HepG2 (cell line): ENCODE results near the gene COPZ1. TPM values are rescaled to one million over a fixed set of nuclear protein-coding genes. Genes with fewer than 3 reads are reported as not detected.
A peak's percentile ranks its signal among the peaks of the same experiment; 100 is the strongest.

ENCODE experiments used
- ATAC-seq: fragments of 200-7000 bp; cut with Tn5 transposase; 3 replicates; pipeline ENCODE4 v1.9.1; 2020; ENCODE audit warnings: mild to moderate bottlenecking, moderate library complexity
- BruUV-seq: library from RNA; stranded (reverse); fragments of 400-500 nt; replicated peaks from 2 replicates; lab custom pipeline; 2021; lab: Mats Ljungman, UMichigan
- CTCF ChIA-PET: fragments of 300-600 bp; formaldehyde crosslinking; extraction: SDS; loops from one replicate; lab custom pipeline; 2021; ENCODE audit warnings: low total read pairs, inconsistent platforms, low intra/inter-chr PET ratio; lab: Yijun Ruan, JAX
- POLR2A ChIA-PET: fragments of 350-600 bp; sonication (Branson Sonifier 250); formaldehyde crosslinking; loops from one replicate; lab custom pipeline; 2020; ENCODE audit warnings: antibody characterized with exemption, inconsistent platforms; lab: Yijun Ruan, JAX
- DNase-seq: peaks from one replicate; pipeline ENCODE4 v3.0.0-alpha.2; 2015; ENCODE audit warnings: low spot score
- FAIRE-seq: peaks from 3 replicates; lab custom pipeline; 2011; peaks lifted over from hg19 to GRCh38; lab: Jason Lieb, UNC
- H2AFZ ChIP-seq: one replicate; pipeline ENCODE4 v1.6.1; 2011; ENCODE audit warnings: low read length, inconsistent platforms
- H3K27ac ChIP-seq: fragments of 300-600 bp; 3 replicates; pipeline ENCODE4 v1.8.0; 2011; ENCODE audit warnings: mixed run types, mild to moderate bottlenecking, mixed read lengths, low read length, inconsistent platforms; ENCODE audit not compliant: insufficient read depth; ENCODE audit errors: extremely low read length
- H3K27me3 ChIP-seq, 2 experiments: fragments of 200-600 bp in 1 of 2; 2 replicates in 1 of 2; 3 replicates in 1 of 2; pipeline versions ENCODE4 v1.6.0 to v1.8.0; 2011; ENCODE audit warnings: low read length in 2 of 2, mild to moderate bottlenecking in 2 of 2, moderate library complexity in 2 of 2, inconsistent platforms in 1 of 2; ENCODE audit not compliant: insufficient read depth in 2 of 2, control insufficient read depth in 1 of 2
- H3K36me3 ChIP-seq, 2 experiments: fragments of 200-600 bp in 1 of 2; replicated peaks in 1 of 2; 2 replicates in 1 of 2; 3 replicates in 1 of 2; pipeline versions ENCODE4 v1.5.1 to v1.8.0; 2011; ENCODE audit warnings: low read length in 2 of 2, inconsistent platforms in 1 of 2; ENCODE audit not compliant: insufficient read depth in 2 of 2, control insufficient read depth in 1 of 2
- H3K4me1 ChIP-seq: 2 replicates; pipeline ENCODE4 v1.5.1; 2012; ENCODE audit warnings: low read length, inconsistent platforms; ENCODE audit not compliant: insufficient read depth
- H3K4me2 ChIP-seq: 2 replicates; pipeline ENCODE4 v1.6.0; 2011; ENCODE audit warnings: low read depth, low read length, inconsistent platforms
- H3K4me3 ChIP-seq, 3 experiments: fragments of 200-600 bp in 1 of 3; sonication (generic), shearing (Covaris generic) in 1 of 3; replicated peaks in 1 of 3; 2 replicates each; pipeline ENCODE4 v1.5.1; 2011 to 2016; ENCODE audit warnings: low read length in 3 of 3, inconsistent platforms in 2 of 3, low read depth in 2 of 3, mild to moderate bottlenecking in 2 of 3, control low read depth in 1 of 3, mixed read lengths in 1 of 3; ENCODE audit not compliant: insufficient read depth in 1 of 3
- H3K79me2 ChIP-seq: one replicate; pipeline ENCODE4 v1.6.1; 2011; ENCODE audit warnings: low read length, inconsistent platforms; ENCODE audit not compliant: insufficient read depth
- H3K9ac ChIP-seq: 2 replicates; pipeline ENCODE4 v1.6.0; 2011; ENCODE audit warnings: mild to moderate bottlenecking, low read depth, low read length, inconsistent platforms; ENCODE audit not compliant: insufficient read depth
- H3K9me3 ChIP-seq: 2 replicates; pipeline ENCODE4 v1.5.1; 2012; ENCODE audit warnings: mild to moderate bottlenecking, low read length
- H4K20me1 ChIP-seq: 2 replicates; pipeline ENCODE4 v1.6.0; 2011; ENCODE audit warnings: inconsistent platforms, mild to moderate bottlenecking, low read length, moderate library complexity; ENCODE audit not compliant: insufficient read depth
- CBFB ChIP-seq: sonication (generic); formaldehyde crosslinking; IDR thresholded peaks from 2 replicates; pipeline ENCODE4 v1.4.0; 2020; ENCODE audit warnings: missing genetic modification reagents
- IKZF4 ChIP-seq: sonication (generic); formaldehyde crosslinking; IDR thresholded peaks from 2 replicates; pipeline ENCODE4 v1.5.1; 2020; ENCODE audit warnings: borderline replicate concordance, mild to moderate bottlenecking, low read depth, missing genetic modification reagents; ENCODE audit errors: not compliant biosample characterization
- IRF2 ChIP-seq: IDR thresholded peaks from 2 replicates; pipeline ENCODE4 v1.6.1; 2018; ENCODE audit warnings: missing genetic modification reagents, missing compliant biosample characterization
- NFE2L1 ChIP-seq: sonication (generic); formaldehyde crosslinking; IDR thresholded peaks from 2 replicates; pipeline ENCODE4 v1.4.0; 2020; ENCODE audit warnings: missing genetic modification reagents, mild to moderate bottlenecking, borderline replicate concordance
- NR2F6 ChIP-seq, 2 experiments: IDR thresholded peaks; 2 replicates each; pipeline ENCODE4 v1.6.1; 2016; ENCODE audit warnings: antibody characterized with exemption in 1 of 2, mild to moderate bottlenecking in 1 of 2
- PTBP1 ChIP-seq: fragments of 200-400 bp; formaldehyde crosslinking; IDR thresholded peaks from 2 replicates; pipeline ENCODE4 v1.6.1; 2018; ENCODE audit warnings: low read length, low read depth; ENCODE audit not compliant: poor library complexity, severe bottlenecking
- RORA ChIP-seq: sonication (generic); formaldehyde crosslinking; IDR thresholded peaks from 2 replicates; pipeline ENCODE4 v1.5.0; 2020; ENCODE audit warnings: mild to moderate bottlenecking, missing genetic modification reagents, moderate library complexity
- ZFP90 ChIP-seq: sonication (generic); formaldehyde crosslinking; IDR thresholded peaks from 2 replicates; pipeline ENCODE4 v1.8.0; 2022; ENCODE audit warnings: missing genetic modification reagents, mild to moderate bottlenecking, inconsistent platforms, borderline replicate concordance
- ZNF264 ChIP-seq: sonication (generic); formaldehyde crosslinking; IDR thresholded peaks from 2 replicates; pipeline ENCODE4 v1.4.0; 2020; ENCODE audit warnings: missing genetic modification reagents
- ZSCAN25 ChIP-seq: sonication (generic); formaldehyde crosslinking; IDR thresholded peaks from 2 replicates; pipeline ENCODE4 v1.8.0; 2022; ENCODE audit warnings: mild to moderate bottlenecking, missing genetic modification reagents
- WGBS: methylation state at CpG from one replicate; pipeline ENCODE4 v1.1.6; 2017; ENCODE audit warnings: low lambda C conversion rate; 5-methylcytosine and 5-hydroxymethylcytosine counted together
- in situ Hi-C: cut with HindIII; loops from 2 replicates; pipeline ENCODE4 v1.10.0; 2017; ENCODE audit warnings: low pct_unique_long_range_greater_than_20kb; ENCODE audit not compliant: extremely low pct_ligation_motif_present
- intact Hi-C: fragments of 100-400 bp; cut with micrococcal nuclease; formaldehyde crosslinking; loops from one replicate; pipeline ENCODE4 v1.10.0; 2022; ENCODE audit not compliant: unreplicated experiment
- polyA plus RNA-seq, 8 experiments: library from polyadenylated mRNA; depleted of rRNA in 3 of 8; stranded (reverse) in 7 of 8; unstranded in 1 of 8; fragments of >200 nt; fragmentation: Illumina TruSeq in 4 of 8; extraction: Trizol in 4 of 8; gene quantifications; 2 replicates each; pipeline versions ENCODE4 v1.2.1 to v1.2.3, GENCODE V29; 2011 to 2016; ENCODE audit warnings: low read depth in 4 of 8, missing spikeins in 1 of 8, mixed read lengths in 1 of 8; ENCODE audit not compliant: insufficient read depth in 1 of 8
- total RNA-seq, 5 experiments: library from RNA; depleted of rRNA; stranded (reverse); fragments of >200 nt; fragmentation: Illumina TruSeq; extraction: Trizol; gene quantifications; 2 replicates each; pipeline ENCODE4 v1.2.3, GENCODE V29; 2016; ENCODE audit warnings: low read depth in 1 of 5
- TF ChIP-seq, protein P1 (sequence below): sonication (generic); formaldehyde crosslinking; conservative IDR thresholded peaks from 2 replicates; pipeline ENCODE4 v1.4.0; 2020; ENCODE audit warnings: mild to moderate bottlenecking, missing genetic modification reagents, moderate library complexity
- TF ChIP-seq, protein P2 (sequence below): sonication (generic); formaldehyde crosslinking; IDR thresholded peaks from 2 replicates; pipeline ENCODE4 v1.4.0; 2020; ENCODE audit warnings: missing genetic modification reagents, borderline replicate concordance
- TF ChIP-seq, protein P3 (sequence below): sonication (generic); formaldehyde crosslinking; IDR thresholded peaks from 2 replicates; pipeline ENCODE4 v1.4.0; 2020; ENCODE audit warnings: missing genetic modification reagents

The COPZ1 gene
- total and polyA plus RNA-seq, 2 of the 13 experiments (the other 11 are each of a cell fraction or from before 2014, with no cell fraction given), result 125 to 184 TPM

DNA sequence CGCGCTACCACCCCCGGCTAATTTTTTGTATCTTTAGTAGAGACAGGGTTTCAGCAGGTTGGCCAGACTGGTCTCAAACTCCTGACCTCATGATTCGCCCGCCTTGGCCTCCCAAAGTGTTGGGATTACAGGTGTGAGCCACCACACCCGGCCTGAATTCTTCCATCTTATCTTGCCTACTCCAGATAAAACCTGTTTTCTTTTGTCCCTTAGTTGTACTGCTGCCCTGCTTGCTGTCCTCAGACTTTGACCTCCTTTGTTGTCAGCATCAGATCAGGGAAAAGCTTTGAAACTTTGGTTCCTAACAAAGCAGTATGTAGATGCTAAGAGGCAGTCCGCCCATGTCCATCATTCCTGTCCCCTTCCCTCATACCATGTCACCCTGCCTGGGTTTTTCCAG lies 15.9 kb downstream of the COPZ1 start:
- Histone ChIP-seq H3K9ac (no peak overlapping the region), H3K4me3 (no peak overlapping the region), H3K9me3 (no peaks in the 10 kb centered on the region), H3K27me3 (no peaks in the 10 kb centered on the region), H3K27ac (no peak overlapping the region), H3K79me2 (peaks cover 5% of the 10 kb centered on the region), H3K4me2 (no peak overlapping the region), H3K4me1 (peaks cover 57% of the 10 kb centered on the region), H4K20me1 (no peaks in the 10 kb centered on the region), H2AFZ (no peak overlapping the region), H3K36me3 (peaks cover 16 to 44% of the 10 kb centered on the region in 2 experiments)
- no TSS peak for BruUV-seq
- POLR2A ChIA-PET, result interaction anchor here (1.0 to 1.5 kb wide), 3 partner anchors 16 to 61 kb away, joined by 3 to 5 read pairs (median 4); partner anchors contain the start of genes CBX5, COPZ1 and HNRNPA1
- CTCF ChIA-PET, result no interaction called here
- WGBS, result 84% methylated on average over 7 of the region's 7 CpGs
- in situ Hi-C loops (no loop called here), intact Hi-C loops (no loop called here)
- peak; percentile 35; the same call in 2 of the 3 replicates for ATAC-seq
- DNase-seq, result peak; percentile 46
- FAIRE-seq, result peak; percentile 43
- TF ChIP-seq IRF2 (CRISPR knock-in tag) (no peak), NR2F6 (IDR thresholded peaks at IDR 0.05) (no peak), NR2F6 (CRISPR knock-in tag; IDR thresholded peaks at IDR 0.05) (no peak), ZFP90 (CRISPR knock-in tag) (no peak), RORA (CRISPR knock-in tag) (no peak), ZNF264 (CRISPR knock-in tag) (no peak), IKZF4 (no peak), ZSCAN25 (CRISPR knock-in tag) (no peak), CBFB (CRISPR knock-in tag) (no peak), PTBP1 (no peak), NFE2L1 (no peak)
- TF ChIP-seq, protein P1, sequence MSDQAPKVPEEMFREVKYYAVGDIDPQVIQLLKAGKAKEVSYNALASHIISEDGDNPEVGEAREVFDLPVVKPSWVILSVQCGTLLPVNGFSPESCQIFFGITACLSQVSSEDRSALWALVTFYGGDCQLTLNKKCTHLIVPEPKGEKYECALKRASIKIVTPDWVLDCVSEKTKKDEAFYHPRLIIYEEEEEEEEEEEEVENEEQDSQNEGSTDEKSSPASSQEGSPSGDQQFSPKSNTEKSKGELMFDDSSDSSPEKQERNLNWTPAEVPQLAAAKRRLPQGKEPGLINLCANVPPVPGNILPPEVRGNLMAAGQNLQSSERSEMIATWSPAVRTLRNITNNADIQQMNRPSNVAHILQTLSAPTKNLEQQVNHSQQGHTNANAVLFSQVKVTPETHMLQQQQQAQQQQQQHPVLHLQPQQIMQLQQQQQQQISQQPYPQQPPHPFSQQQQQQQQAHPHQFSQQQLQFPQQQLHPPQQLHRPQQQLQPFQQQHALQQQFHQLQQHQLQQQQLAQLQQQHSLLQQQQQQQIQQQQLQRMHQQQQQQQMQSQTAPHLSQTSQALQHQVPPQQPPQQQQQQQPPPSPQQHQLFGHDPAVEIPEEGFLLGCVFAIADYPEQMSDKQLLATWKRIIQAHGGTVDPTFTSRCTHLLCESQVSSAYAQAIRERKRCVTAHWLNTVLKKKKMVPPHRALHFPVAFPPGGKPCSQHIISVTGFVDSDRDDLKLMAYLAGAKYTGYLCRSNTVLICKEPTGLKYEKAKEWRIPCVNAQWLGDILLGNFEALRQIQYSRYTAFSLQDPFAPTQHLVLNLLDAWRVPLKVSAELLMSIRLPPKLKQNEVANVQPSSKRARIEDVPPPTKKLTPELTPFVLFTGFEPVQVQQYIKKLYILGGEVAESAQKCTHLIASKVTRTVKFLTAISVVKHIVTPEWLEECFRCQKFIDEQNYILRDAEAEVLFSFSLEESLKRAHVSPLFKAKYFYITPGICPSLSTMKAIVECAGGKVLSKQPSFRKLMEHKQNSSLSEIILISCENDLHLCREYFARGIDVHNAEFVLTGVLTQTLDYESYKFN, result 0 out of 2 replicates have a peak, but pooled peaks have one; percentile 11
- TF ChIP-seq, protein P2, sequence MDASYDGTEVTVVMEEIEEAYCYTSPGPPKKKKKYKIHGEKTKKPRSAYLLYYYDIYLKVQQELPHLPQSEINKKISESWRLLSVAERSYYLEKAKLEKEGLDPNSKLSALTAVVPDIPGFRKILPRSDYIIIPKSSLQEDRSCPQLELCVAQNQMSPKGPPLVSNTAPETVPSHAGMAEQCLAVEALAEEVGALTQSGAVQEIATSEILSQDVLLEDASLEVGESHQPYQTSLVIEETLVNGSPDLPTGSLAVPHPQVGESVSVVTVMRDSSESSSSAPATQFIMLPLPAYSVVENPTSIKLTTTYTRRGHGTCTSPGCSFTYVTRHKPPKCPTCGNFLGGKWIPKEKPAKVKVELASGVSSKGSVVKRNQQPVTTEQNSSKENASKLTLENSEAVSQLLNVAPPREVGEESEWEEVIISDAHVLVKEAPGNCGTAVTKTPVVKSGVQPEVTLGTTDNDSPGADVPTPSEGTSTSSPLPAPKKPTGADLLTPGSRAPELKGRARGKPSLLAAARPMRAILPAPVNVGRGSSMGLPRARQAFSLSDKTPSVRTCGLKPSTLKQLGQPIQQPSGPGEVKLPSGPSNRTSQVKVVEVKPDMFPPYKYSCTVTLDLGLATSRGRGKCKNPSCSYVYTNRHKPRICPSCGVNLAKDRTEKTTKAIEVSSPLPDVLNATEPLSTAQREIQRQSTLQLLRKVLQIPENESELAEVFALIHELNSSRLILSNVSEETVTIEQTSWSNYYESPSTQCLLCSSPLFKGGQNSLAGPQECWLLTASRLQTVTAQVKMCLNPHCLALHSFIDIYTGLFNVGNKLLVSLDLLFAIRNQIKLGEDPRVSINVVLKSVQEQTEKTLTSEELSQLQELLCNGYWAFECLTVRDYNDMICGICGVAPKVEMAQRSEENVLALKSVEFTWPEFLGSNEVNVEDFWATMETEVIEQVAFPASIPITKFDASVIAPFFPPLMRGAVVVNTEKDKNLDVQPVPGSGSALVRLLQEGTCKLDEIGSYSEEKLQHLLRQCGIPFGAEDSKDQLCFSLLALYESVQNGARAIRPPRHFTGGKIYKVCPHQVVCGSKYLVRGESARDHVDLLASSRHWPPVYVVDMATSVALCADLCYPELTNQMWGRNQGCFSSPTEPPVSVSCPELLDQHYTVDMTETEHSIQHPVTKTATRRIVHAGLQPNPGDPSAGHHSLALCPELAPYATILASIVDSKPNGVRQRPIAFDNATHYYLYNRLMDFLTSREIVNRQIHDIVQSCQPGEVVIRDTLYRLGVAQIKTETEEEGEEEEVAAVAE, result no peak
- TF ChIP-seq, protein P3, sequence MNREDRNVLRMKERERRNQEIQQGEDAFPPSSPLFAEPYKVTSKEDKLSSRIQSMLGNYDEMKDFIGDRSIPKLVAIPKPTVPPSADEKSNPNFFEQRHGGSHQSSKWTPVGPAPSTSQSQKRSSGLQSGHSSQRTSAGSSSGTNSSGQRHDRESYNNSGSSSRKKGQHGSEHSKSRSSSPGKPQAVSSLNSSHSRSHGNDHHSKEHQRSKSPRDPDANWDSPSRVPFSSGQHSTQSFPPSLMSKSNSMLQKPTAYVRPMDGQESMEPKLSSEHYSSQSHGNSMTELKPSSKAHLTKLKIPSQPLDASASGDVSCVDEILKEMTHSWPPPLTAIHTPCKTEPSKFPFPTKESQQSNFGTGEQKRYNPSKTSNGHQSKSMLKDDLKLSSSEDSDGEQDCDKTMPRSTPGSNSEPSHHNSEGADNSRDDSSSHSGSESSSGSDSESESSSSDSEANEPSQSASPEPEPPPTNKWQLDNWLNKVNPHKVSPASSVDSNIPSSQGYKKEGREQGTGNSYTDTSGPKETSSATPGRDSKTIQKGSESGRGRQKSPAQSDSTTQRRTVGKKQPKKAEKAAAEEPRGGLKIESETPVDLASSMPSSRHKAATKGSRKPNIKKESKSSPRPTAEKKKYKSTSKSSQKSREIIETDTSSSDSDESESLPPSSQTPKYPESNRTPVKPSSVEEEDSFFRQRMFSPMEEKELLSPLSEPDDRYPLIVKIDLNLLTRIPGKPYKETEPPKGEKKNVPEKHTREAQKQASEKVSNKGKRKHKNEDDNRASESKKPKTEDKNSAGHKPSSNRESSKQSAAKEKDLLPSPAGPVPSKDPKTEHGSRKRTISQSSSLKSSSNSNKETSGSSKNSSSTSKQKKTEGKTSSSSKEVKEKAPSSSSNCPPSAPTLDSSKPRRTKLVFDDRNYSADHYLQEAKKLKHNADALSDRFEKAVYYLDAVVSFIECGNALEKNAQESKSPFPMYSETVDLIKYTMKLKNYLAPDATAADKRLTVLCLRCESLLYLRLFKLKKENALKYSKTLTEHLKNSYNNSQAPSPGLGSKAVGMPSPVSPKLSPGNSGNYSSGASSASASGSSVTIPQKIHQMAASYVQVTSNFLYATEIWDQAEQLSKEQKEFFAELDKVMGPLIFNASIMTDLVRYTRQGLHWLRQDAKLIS (CRISPR knock-in tag), result no peak
